Colon (tissue), 2 donors: Measurements from ENCODE around the gene STK32C.
"Not testable (repeated sequence)": the region's sequence is repeated elsewhere in the genome, so short reads cannot be mapped to it uniquely, and the experiment has no call there.

Experiments
- FAIRE-seq: peaks from 2 replicates; lab custom pipeline; 2012; peaks lifted over from hg19 to GRCh38; lab: Jason Lieb, UNC
- donor health status: control.
- donor health status: control.

The STK32C gene

GRCh38 chr10:132167041-132167674, 140.6 kb downstream of the STK32C start:
- no peak for FAIRE-seq

- no peak for FAIRE-seq
These were observed 141.4 kb downstream of the STK32C start for GRCh38 chr10:132166216-132166950.

GRCh38 chr10:132165416-132165980, 142.3 kb downstream of the STK32C start:
- FAIRE-seq = no peak

- FAIRE-seq = no peak
These were observed 142.9 kb downstream of the STK32C start for GRCh38 chr10:132164761-132165278.

GRCh38 chr10:132163826-132164515, 143.8 kb downstream of the STK32C start:
- no peak for FAIRE-seq

GRCh38 chr10:132163278-132163765, 144.4 kb downstream of the STK32C start:
- no peak for FAIRE-seq

- no peak for FAIRE-seq
These were observed 145.0 kb downstream of the STK32C start for GRCh38 chr10:132162590-132163277.

GRCh38 chr10:132162021-132162531, 145.7 kb downstream of the STK32C start:
- no peak for FAIRE-seq

- FAIRE-seq = not testable (repeated sequence)
These were observed 146.7 kb downstream of the STK32C start for GRCh38 chr10:132160834-132161622.

- FAIRE-seq = not testable (repeated sequence)
These were observed 147.5 kb downstream of the STK32C start for GRCh38 chr10:132160231-132160630.

- not testable (repeated sequence) for FAIRE-seq
These were observed 148.2 kb downstream of the STK32C start for GRCh38 chr10:132159302-132160230.

GRCh38 chr10:132158823-132159222, 148.9 kb downstream of the STK32C start:
- FAIRE-seq = no peak

- FAIRE-seq = no peak
These were observed 149.5 kb downstream of the STK32C start for GRCh38 chr10:132158122-132158741.
